Dedifferentiated amniotic fluid mesenchymal stem cell (primary cell): Measurements from ENCODE around the gene B4GALT5.
"Not testable (repeated sequence)": the region's sequence is repeated elsewhere in the genome, so short reads cannot be mapped to it uniquely, and the experiment has no call there.

Source experiments
- DNase-seq: peaks from one replicate; pipeline ENCODE4 v3.0.0-alpha.2; 2016; ENCODE audit errors: extremely low spot score

The B4GALT5 gene

GRCh38 chr20:49713753-49714712, at the start of gene B4GALT5:
TSS of gene B4GALT5 (minus strand) at chr20:49713878. CDS start at chr20:49713690, 188 bp downstream.
- DNase-seq: peak; percentile 52

GRCh38 chr20:49762940-49763766, 49.5 kb upstream of the B4GALT5 start:
- no peak for DNase-seq

- not testable (repeated sequence) for DNase-seq
These were observed 48.2 kb upstream of the B4GALT5 start for GRCh38 chr20:49761888-49762287.

- no peak for DNase-seq
These were observed 45.7 kb upstream of the B4GALT5 start for GRCh38 chr20:49759266-49759950.

- no peak for DNase-seq
These were observed 45.1 kb upstream of the B4GALT5 start for GRCh38 chr20:49758781-49759180.

GRCh38 chr20:49757597-49757996, 43.9 kb upstream of the B4GALT5 start:
- DNase-seq: no peak

- no peak for DNase-seq
These were observed 42.6 kb upstream of the B4GALT5 start for GRCh38 chr20:49756241-49756640.

- no peak for DNase-seq
These were observed 40.9 kb upstream of the B4GALT5 start for GRCh38 chr20:49754596-49754995.

- DNase-seq: no peak
These were observed 39.5 kb upstream of the B4GALT5 start for GRCh38 chr20:49753133-49753532.

GRCh38 chr20:49752201-49752903, 38.7 kb upstream of the B4GALT5 start:
- DNase-seq: no peak

GRCh38 chr20:49751397-49751736, 37.7 kb upstream of the B4GALT5 start:
- no peak for DNase-seq

- DNase-seq: no peak
These were observed 37.1 kb upstream of the B4GALT5 start for GRCh38 chr20:49750611-49751396.

GRCh38 chr20:49749625-49750024, 35.9 kb upstream of the B4GALT5 start:
- no peak for DNase-seq

- no peak for DNase-seq
These were observed 34.8 kb upstream of the B4GALT5 start for GRCh38 chr20:49748525-49748838.

- DNase-seq: peak; percentile 50
These were observed 34.2 kb upstream of the B4GALT5 start for GRCh38 chr20:49747707-49748524.

- DNase-seq: no peak
These were observed 29.3 kb upstream of the B4GALT5 start for GRCh38 chr20:49742948-49743347.

GRCh38 chr20:49741977-49742376, 28.3 kb upstream of the B4GALT5 start:
- DNase-seq: no peak

GRCh38 chr20:49740807-49741206, 27.1 kb upstream of the B4GALT5 start:
- DNase-seq: no peak

GRCh38 chr20:49739042-49739441, 25.4 kb upstream of the B4GALT5 start:
- DNase-seq: no peak

- no peak for DNase-seq
These were observed 23.6 kb upstream of the B4GALT5 start for GRCh38 chr20:49737260-49737659.
